ENCODE results near the gene UQCR11.
A peak's percentile ranks its signal among the peaks of the same experiment; 100 is the strongest.

The UQCR11 gene

GRCh38 chr19:1634242-1634937, 29.1 kb upstream of the UQCR11 start:
- DNase-seq: no peak

- DNase-seq: no peak
Observed at GRCh38 chr19:1633269-1633826, 28.1 kb upstream of the UQCR11 start.

GRCh38 chr19:1632462-1633268, 27.4 kb upstream of the UQCR11 start:
- DNase-seq: no peak

- DNase-seq: no peak
Observed at GRCh38 chr19:1631557-1632100, 26.4 kb upstream of the UQCR11 start.

- DNase-seq: no peak
Observed at GRCh38 chr19:1630811-1631210, 25.5 kb upstream of the UQCR11 start.

GRCh38 chr19:1630012-1630411, 24.8 kb upstream of the UQCR11 start:
- DNase-seq: no peak

GRCh38 chr19:1629256-1629808, 24.1 kb upstream of the UQCR11 start:
- DNase-seq: no peak

- DNase-seq: no peak
Observed at GRCh38 chr19:1627194-1627593, 21.9 kb upstream of the UQCR11 start.

- DNase-seq: no peak
Observed at GRCh38 chr19:1626417-1627010, 21.3 kb upstream of the UQCR11 start.

GRCh38 chr19:1624458-1624857, 19.2 kb upstream of the UQCR11 start:
- peak; percentile 56 for DNase-seq

- DNase-seq: no peak
Observed at GRCh38 chr19:1622541-1622940, 17.3 kb upstream of the UQCR11 start.

GRCh38 chr19:1622007-1622406, 16.7 kb upstream of the UQCR11 start:
- no peak for DNase-seq

GRCh38 chr19:1621574-1621973, 16.3 kb upstream of the UQCR11 start:
- DNase-seq: no peak

- no peak for DNase-seq
Observed at GRCh38 chr19:1621021-1621420, 15.8 kb upstream of the UQCR11 start.

- DNase-seq: no peak
Observed at GRCh38 chr19:1620502-1620901, 15.2 kb upstream of the UQCR11 start.

- DNase-seq: no peak
Observed at GRCh38 chr19:1619703-1620102, 14.4 kb upstream of the UQCR11 start.

GRCh38 chr19:1619094-1619439, 13.8 kb upstream of the UQCR11 start:
- DNase-seq: no peak

GRCh38 chr19:1618157-1619093, 13.2 kb upstream of the UQCR11 start:
- DNase-seq: no peak

GRCh38 chr19:1616875-1617274, 11.6 kb upstream of the UQCR11 start:
- DNase-seq: no peak

- DNase-seq: no peak
Observed at GRCh38 chr19:1616396-1616795, 11.1 kb upstream of the UQCR11 start.

GRCh38 chr19:1615156-1615765, 10.0 kb upstream of the UQCR11 start:
- DNase-seq: no peak

Measured in activated CD8-positive, alpha-beta memory T cell treated with anti-CD3 and anti-CD28 coated beads, Interleukin-2, amount 50 U/mL, for 4 hours (primary cell).